K562 (cell line): ENCODE results near the gene C20orf173. TPM values are rescaled to one million over a fixed set of nuclear protein-coding genes. Genes with fewer than 3 reads are reported as not detected.

Experiments
- CEBPB ChIP-seq: fragments of 450-650 bp; IDR thresholded peaks from 2 replicates; pipeline ENCODE4 v1.6.1; 2016; ENCODE audit warnings: missing genetic modification characterization, missing compliant biosample characterization
- CHD2 ChIP-seq: IDR thresholded peaks from 2 replicates; pipeline ENCODE4 v1.6.1; 2011; ENCODE audit warnings: low read depth, low read length
- CREBBP ChIP-seq: IDR thresholded peaks from one replicate; pipeline ENCODE4 v1.6.1; 2012; ENCODE audit warnings: low read depth, mild to moderate bottlenecking, control low read depth, inconsistent platforms, low read length
- CTBP1 ChIP-seq: fragments of 450-650 bp; IDR thresholded peaks from 2 replicates; pipeline ENCODE4 v1.6.1; 2016; ENCODE audit warnings: borderline replicate concordance
- GATAD2A ChIP-seq: fragments of 450-650 bp; IDR thresholded peaks from 2 replicates; pipeline ENCODE4 v1.6.1; 2017
- HCFC1 ChIP-seq: IDR thresholded peaks from 2 replicates; pipeline ENCODE4 v1.6.1; 2012; ENCODE audit warnings: low read depth, low read length, improper control_type of control experiment
- HMG20B ChIP-seq: fragments of 250-450 bp; sonication (Bioruptor Pico); IDR thresholded peaks from 2 replicates; pipeline ENCODE4 v1.5.0; 2021; ENCODE audit warnings: mild to moderate bottlenecking
- NR2C1 ChIP-seq, 2 experiments: fragments of 450-650 bp; IDR thresholded peaks; 2 replicates each; pipeline ENCODE4 v1.6.1; 2017; ENCODE audit warnings: mild to moderate bottlenecking in 2 of 2, antibody characterized with exemption in 1 of 2, inconsistent platforms in 1 of 2, missing compliant biosample characterization in 1 of 2, missing genetic modification characterization in 1 of 2
- RUNX1 ChIP-seq: sonication (generic); IDR thresholded peaks from 2 replicates; pipeline ENCODE4 v1.6.1; 2016; ENCODE audit warnings: antibody characterized with exemption, low read depth
- SMAD4 ChIP-seq: fragments of 250-450 bp; sonication (Bioruptor Pico); conservative IDR thresholded peaks from 2 replicates; pipeline ENCODE4 v1.8.0; 2021; ENCODE audit warnings: inconsistent platforms, mild to moderate bottlenecking, moderate library complexity
- polyA plus RNA-seq, 8 experiments: library from polyadenylated mRNA; depleted of rRNA in 4 of 8; stranded (reverse) in 5 of 8; unstranded in 3 of 8; fragments of >200 nt; fragmentation: Nextera tagmentation in 2 of 8; fragmentation: Illumina TruSeq in 1 of 8; extraction: Ambion mirVana in 2 of 8; extraction: Trizol in 1 of 8; gene quantifications; 2 replicates each; pipeline versions ENCODE4 v1.2.1 to v1.2.3, GENCODE V29; 2011 to 2014; ENCODE audit warnings: inconsistent platforms in 1 of 8, missing spikeins in 1 of 8
- total RNA-seq, 7 experiments: library from RNA; depleted of rRNA in 6 of 7; stranded (reverse); fragments of >200 nt in 6 of 7; fragmentation: Illumina TruSeq in 2 of 7; extraction: Trizol in 2 of 7; gene quantifications; 2 replicates each; pipeline versions ENCODE4 v1.2.1 to v1.2.3, GENCODE V29; 2011 to 2021; ENCODE audit warnings: low replicate concordance in 1 of 7
- TF ChIP-seq, protein P1 (sequence below): sonication (generic); IDR thresholded peaks from 2 replicates; pipeline ENCODE4 v1.6.1; 2016
- TF ChIP-seq, protein P2 (sequence below): fragments of 250-450 bp; sonication (Bioruptor Pico); IDR thresholded peaks from 2 replicates; pipeline ENCODE4 v1.8.0; 2021; ENCODE audit warnings: moderate library complexity, mild to moderate bottlenecking, inconsistent platforms
- TF ChIP-seq, protein P3 (sequence below): fragments of 150-350 bp; conservative IDR thresholded peaks from 2 replicates; pipeline ENCODE4 v1.6.1; 2014; ENCODE audit warnings: low read length
- TF ChIP-seq, protein P4 (sequence below), 3 experiments: fragments of 200-800 bp in 1 of 3; fragments of 250-450 bp in 1 of 3; fragments of 450-650 bp in 1 of 3; sonication (Bioruptor Pico) in 1 of 3; sonication (Bioruptor generic) in 1 of 3; formaldehyde crosslinking in 1 of 3; IDR thresholded peaks; 2 replicates each; pipeline versions ENCODE4 v1.6.1 to v1.8.0; 2016 to 2022; ENCODE audit warnings: mild to moderate bottlenecking in 2 of 3, missing genetic modification characterization in 2 of 3, missing compliant biosample characterization in 1 of 3, moderate library complexity in 1 of 3
- TF ChIP-seq, protein P5 (sequence below), 2 experiments: IDR thresholded peaks; 2 replicates each; pipeline ENCODE4 v1.6.1; 2012; ENCODE audit warnings: improper control_type of control experiment in 2 of 2, low read depth in 2 of 2, low read length in 2 of 2, borderline replicate concordance in 1 of 2
- TF ChIP-seq, protein P6 (sequence below): fragments of 250-450 bp; sonication (Bioruptor Pico); IDR thresholded peaks from 2 replicates; pipeline ENCODE4 v1.9.0; 2021; ENCODE audit warnings: mild to moderate bottlenecking

C20orf173 gene
- total and polyA plus RNA-seq, 9 of the 15 experiments (the other 6 are each of a cell fraction or from before 2014, with no cell fraction given) = not detected

DNA sequence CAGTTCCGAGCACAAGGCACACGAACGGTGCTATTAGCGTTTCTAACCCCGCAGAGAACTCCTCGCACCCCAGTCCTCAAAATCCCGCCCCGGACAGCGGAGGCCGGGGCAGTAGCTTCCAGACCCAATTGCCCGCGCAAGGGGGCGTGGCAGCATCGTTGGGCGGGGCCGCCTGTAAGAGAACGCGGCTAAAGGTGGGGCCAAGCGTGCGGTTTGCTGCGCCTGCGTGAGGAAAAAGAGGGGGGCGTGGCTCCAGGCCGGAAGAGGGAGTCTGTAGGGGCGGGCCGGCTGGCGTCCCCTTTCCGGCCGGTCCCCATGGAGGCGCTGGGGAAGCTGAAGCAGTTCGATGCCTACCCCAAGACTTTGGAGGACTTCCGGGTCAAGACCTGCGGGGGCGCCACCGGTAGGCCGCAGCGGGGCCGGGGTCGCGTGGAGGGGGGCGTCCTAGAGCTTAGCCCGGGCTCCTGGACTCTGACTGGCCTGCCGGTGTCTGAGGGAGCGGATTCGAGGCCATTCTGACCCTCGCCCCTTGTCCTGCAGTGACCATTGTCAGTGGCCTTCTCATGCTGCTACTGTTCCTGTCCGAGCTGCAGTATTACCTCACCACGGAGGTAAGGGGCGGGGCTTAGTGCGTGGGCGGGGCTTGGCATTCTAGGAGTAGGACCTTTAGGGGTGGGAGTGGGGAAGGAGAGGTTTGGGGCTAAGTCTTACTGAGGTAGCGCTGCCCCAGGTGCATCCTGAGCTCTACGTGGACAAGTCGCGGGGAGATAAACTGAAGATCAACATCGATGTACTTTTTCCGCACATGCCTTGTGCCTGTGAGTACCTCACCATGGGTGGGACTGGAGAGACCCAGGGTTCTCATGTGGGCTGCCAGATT is 12.6 kb upstream of the C20orf173 start, which contains the start of gene ERGIC3 (continued):
- peak; percentile 97 for TF ChIP-seq NR2C1 (IDR thresholded peaks at IDR 0.05)
- TF ChIP-seq NR2C1 (tag; IDR thresholded peaks at IDR 0.05) = peak; percentile 98
- TF ChIP-seq, protein P1, sequence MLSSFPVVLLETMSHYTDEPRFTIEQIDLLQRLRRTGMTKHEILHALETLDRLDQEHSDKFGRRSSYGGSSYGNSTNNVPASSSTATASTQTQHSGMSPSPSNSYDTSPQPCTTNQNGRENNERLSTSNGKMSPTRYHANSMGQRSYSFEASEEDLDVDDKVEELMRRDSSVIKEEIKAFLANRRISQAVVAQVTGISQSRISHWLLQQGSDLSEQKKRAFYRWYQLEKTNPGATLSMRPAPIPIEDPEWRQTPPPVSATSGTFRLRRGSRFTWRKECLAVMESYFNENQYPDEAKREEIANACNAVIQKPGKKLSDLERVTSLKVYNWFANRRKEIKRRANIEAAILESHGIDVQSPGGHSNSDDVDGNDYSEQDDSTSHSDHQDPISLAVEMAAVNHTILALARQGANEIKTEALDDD = no peak
- TF ChIP-seq SMAD4 (CRISPR knock-in tag) = 0 out of 2 replicates have a peak, but pooled peaks have one; percentile 16
- no peak for TF ChIP-seq GATAD2A
- TF ChIP-seq CTBP1 = 0 out of 2 replicates have a peak, but pooled peaks have one; percentile 24
- TF ChIP-seq HMG20B = no peak
- TF ChIP-seq, protein P2, sequence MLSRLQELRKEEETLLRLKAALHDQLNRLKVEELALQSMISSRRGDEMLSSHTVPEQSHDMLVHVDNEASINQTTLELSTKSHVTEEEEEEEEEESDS = no peak
- TF ChIP-seq, protein P3, sequence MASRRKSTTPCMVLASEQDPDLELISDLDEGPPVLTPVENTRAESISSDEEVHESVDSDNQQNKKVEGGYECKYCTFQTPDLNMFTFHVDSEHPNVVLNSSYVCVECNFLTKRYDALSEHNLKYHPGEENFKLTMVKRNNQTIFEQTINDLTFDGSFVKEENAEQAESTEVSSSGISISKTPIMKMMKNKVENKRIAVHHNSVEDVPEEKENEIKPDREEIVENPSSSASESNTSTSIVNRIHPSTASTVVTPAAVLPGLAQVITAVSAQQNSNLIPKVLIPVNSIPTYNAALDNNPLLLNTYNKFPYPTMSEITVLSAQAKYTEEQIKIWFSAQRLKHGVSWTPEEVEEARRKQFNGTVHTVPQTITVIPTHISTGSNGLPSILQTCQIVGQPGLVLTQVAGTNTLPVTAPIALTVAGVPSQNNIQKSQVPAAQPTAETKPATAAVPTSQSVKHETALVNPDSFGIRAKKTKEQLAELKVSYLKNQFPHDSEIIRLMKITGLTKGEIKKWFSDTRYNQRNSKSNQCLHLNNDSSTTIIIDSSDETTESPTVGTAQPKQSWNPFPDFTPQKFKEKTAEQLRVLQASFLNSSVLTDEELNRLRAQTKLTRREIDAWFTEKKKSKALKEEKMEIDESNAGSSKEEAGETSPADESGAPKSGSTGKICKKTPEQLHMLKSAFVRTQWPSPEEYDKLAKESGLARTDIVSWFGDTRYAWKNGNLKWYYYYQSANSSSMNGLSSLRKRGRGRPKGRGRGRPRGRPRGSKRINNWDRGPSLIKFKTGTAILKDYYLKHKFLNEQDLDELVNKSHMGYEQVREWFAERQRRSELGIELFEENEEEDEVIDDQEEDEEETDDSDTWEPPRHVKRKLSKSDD = no peak
- TF ChIP-seq, protein P4, sequence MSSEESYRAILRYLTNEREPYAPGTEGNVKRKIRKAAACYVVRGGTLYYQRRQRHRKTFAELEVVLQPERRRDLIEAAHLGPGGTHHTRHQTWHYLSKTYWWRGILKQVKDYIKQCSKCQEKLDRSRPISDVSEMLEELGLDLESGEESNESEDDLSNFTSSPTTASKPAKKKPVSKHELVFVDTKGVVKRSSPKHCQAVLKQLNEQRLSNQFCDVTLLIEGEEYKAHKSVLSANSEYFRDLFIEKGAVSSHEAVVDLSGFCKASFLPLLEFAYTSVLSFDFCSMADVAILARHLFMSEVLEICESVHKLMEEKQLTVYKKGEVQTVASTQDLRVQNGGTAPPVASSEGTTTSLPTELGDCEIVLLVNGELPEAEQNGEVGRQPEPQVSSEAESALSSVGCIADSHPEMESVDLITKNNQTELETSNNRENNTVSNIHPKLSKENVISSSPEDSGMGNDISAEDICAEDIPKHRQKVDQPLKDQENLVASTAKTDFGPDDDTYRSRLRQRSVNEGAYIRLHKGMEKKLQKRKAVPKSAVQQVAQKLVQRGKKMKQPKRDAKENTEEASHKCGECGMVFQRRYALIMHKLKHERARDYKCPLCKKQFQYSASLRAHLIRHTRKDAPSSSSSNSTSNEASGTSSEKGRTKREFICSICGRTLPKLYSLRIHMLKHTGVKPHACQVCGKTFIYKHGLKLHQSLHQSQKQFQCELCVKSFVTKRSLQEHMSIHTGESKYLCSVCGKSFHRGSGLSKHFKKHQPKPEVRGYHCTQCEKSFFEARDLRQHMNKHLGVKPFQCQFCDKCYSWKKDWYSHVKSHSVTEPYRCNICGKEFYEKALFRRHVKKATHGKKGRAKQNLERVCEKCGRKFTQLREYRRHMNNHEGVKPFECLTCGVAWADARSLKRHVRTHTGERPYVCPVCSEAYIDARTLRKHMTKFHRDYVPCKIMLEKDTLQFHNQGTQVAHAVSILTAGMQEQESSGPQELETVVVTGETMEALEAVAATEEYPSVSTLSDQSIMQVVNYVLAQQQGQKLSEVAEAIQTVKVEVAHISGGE (CRISPR knock-in tag; IDR thresholded peaks at IDR 0.05) = peak; percentile 27 to 96 (median 88); a peak in 5 of 6 replicates
- TF ChIP-seq HCFC1 = peak; percentile 66
- TF ChIP-seq CHD2 = 0 out of 2 replicates have a peak, but pooled peaks have one; percentile 9
- TF ChIP-seq, protein P5, sequence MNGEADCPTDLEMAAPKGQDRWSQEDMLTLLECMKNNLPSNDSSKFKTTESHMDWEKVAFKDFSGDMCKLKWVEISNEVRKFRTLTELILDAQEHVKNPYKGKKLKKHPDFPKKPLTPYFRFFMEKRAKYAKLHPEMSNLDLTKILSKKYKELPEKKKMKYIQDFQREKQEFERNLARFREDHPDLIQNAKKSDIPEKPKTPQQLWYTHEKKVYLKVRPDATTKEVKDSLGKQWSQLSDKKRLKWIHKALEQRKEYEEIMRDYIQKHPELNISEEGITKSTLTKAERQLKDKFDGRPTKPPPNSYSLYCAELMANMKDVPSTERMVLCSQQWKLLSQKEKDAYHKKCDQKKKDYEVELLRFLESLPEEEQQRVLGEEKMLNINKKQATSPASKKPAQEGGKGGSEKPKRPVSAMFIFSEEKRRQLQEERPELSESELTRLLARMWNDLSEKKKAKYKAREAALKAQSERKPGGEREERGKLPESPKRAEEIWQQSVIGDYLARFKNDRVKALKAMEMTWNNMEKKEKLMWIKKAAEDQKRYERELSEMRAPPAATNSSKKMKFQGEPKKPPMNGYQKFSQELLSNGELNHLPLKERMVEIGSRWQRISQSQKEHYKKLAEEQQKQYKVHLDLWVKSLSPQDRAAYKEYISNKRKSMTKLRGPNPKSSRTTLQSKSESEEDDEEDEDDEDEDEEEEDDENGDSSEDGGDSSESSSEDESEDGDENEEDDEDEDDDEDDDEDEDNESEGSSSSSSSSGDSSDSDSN (IDR thresholded peaks at IDR 0.05; ENCODE audit: borderline replicate concordance in 1 of 2, low read depth in 2 of 2, low read length in 2 of 2) = 0 out of 4 replicates have a peak, but pooled peaks of 1 of the 2 experiments have one; percentile 62
- 0 out of 2 replicates have a peak, but pooled peaks have one; percentile 13 for TF ChIP-seq RUNX1
- peak; percentile 48 for TF ChIP-seq CEBPB (tag)
- no peak for TF ChIP-seq CREBBP
- TF ChIP-seq, protein P6, sequence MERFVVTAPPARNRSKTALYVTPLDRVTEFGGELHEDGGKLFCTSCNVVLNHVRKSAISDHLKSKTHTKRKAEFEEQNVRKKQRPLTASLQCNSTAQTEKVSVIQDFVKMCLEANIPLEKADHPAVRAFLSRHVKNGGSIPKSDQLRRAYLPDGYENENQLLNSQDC (CRISPR knock-in tag) = no peak
